PC-3 (cell line): ENCODE measurements around the gene PAX2. TPM values are rescaled to one million over a fixed set of nuclear protein-coding genes. Genes with fewer than 3 reads are reported as not detected.

Experiments used
- ATAC-seq: fragments of 200-7000 bp; cut with Tn5 transposase; 2 replicates; pipeline ENCODE4 v1.9.1; 2020; ENCODE audit warnings: mild to moderate bottlenecking, moderate library complexity
- BruUV-seq: library from RNA; stranded (reverse); fragments of 400-500 nt; replicated peaks from 2 replicates; lab custom pipeline; 2021; lab: Mats Ljungman, UMichigan
- CTCF ChIA-PET: fragments of 300-600 bp; sonication (Branson Sonifier 250); formaldehyde crosslinking; loops from one replicate; lab custom pipeline; 2022; ENCODE audit warnings: antibody characterized with exemption; lab: Charles Lee
- POLR2A ChIA-PET: fragments of 300-600 bp; sonication (Branson Sonifier 250); formaldehyde crosslinking; loops from one replicate; lab custom pipeline; 2022; ENCODE audit warnings: antibody characterized with exemption; ENCODE audit not compliant: unreplicated experiment; lab: Charles Lee
- DNase-seq: peaks from one replicate; pipeline ENCODE4 v3.0.0-alpha.2; 2015
- H2AFZ ChIP-seq: fragments of 300-600 bp; sonication (generic); 2 replicates; pipeline ENCODE4 v1.6.0; 2016; ENCODE audit warnings: antibody characterized with exemption, low read length
- H3F3A ChIP-seq: fragments of 300-600 bp; sonication (generic); one replicate; pipeline ENCODE4 v1.6.0; 2017; ENCODE audit warnings: antibody characterized with exemption, low read length, control low read depth, mild to moderate bottlenecking; ENCODE audit not compliant: unreplicated experiment
- H3K27ac ChIP-seq: fragments of 300-600 bp; sonication (generic); 2 replicates; pipeline ENCODE4 v1.5.1; 2016; ENCODE audit warnings: mild to moderate bottlenecking, low read length
- H3K27me3 ChIP-seq: fragments of 300-600 bp; sonication (generic); 2 replicates; pipeline ENCODE4 v1.6.1; 2016; ENCODE audit warnings: low read length, mixed read lengths
- H3K36me3 ChIP-seq: fragments of 300-600 bp; sonication (generic); 2 replicates; pipeline ENCODE4 v1.6.1; 2016; ENCODE audit warnings: low read depth, mixed run types, low read length, mixed read lengths
- H3K4me1 ChIP-seq: fragments of 300-600 bp; sonication (generic); 2 replicates; pipeline ENCODE4 v1.5.1; 2016; ENCODE audit warnings: low read length; ENCODE audit not compliant: insufficient read depth
- H3K4me2 ChIP-seq: fragments of 300-600 bp; sonication (generic); 2 replicates; pipeline ENCODE4 v1.6.0; 2016; ENCODE audit warnings: low read length
- H3K4me3 ChIP-seq: fragments of 300-600 bp; sonication (generic); 2 replicates; pipeline ENCODE4 v1.5.1; 2016; ENCODE audit warnings: mild to moderate bottlenecking, low read length, mixed read lengths
- H3K79me2 ChIP-seq: fragments of 300-600 bp; sonication (generic); 2 replicates; pipeline ENCODE4 v1.6.1; 2017; ENCODE audit warnings: low read length, mixed read lengths
- H3K9ac ChIP-seq: fragments of 300-600 bp; sonication (generic); 2 replicates; pipeline ENCODE4 v1.6.0; 2016; ENCODE audit warnings: mild to moderate bottlenecking, low read length
- H3K9me2 ChIP-seq: fragments of 300-600 bp; sonication (generic); replicated peaks from 2 replicates; pipeline ENCODE4 v1.6.1; 2016; ENCODE audit warnings: mixed run types, low read length, mixed read lengths
- H3K9me3 ChIP-seq: fragments of 300-600 bp; sonication (generic); 2 replicates; pipeline ENCODE4 v1.6.1; 2016; ENCODE audit warnings: low read length, mixed read lengths
- H4K20me1 ChIP-seq: fragments of 300-600 bp; sonication (generic); 2 replicates; pipeline ENCODE4 v1.6.1; 2016; ENCODE audit warnings: low read length, mixed read lengths
- CTCF ChIP-seq: fragments of 300-600 bp; sonication (generic); conservative IDR thresholded peaks from 2 replicates; pipeline ENCODE4 v1.5.1; 2017; ENCODE audit warnings: antibody characterized with exemption, low read depth, mild to moderate bottlenecking, low read length
- EZH2 ChIP-seq: fragments of 300-600 bp; sonication (generic); IDR thresholded peaks from one replicate; pipeline ENCODE4 v1.6.1; 2017; ENCODE audit warnings: antibody characterized with exemption, mild to moderate bottlenecking, low read length; ENCODE audit not compliant: unreplicated experiment
- EZH2phosphoT487 ChIP-seq: fragments of 300-600 bp; sonication (generic); IDR thresholded peaks from 2 replicates; pipeline ENCODE4 v1.6.1; 2018; ENCODE audit warnings: mild to moderate bottlenecking, antibody characterized with exemption, low read length, borderline replicate concordance
- intact Hi-C: fragments of 100-400 bp; cut with micrococcal nuclease; formaldehyde crosslinking; loops from 2 replicates; pipeline ENCODE4 v1.9.0; 2023
- total RNA-seq: library from RNA; depleted of rRNA; stranded (reverse); fragments of >200 nt; gene quantifications from 2 replicates; pipeline ENCODE4 v1.2.3, GENCODE V29; 2014

Gene PAX2
- total RNA-seq, 1 experiment from 2014 or later, result not detected

- Histone ChIP-seq H3K4me2 (no peak overlapping the region), H3K4me1 (peaks cover 8% of the 10 kb centered on the region), H4K20me1 (no peaks in the 10 kb centered on the region), H3K9ac (no peak overlapping the region), H3K27ac (no peak overlapping the region), H3K9me3 (no peaks in the 10 kb centered on the region), H3K79me2 (no peaks in the 10 kb centered on the region), H3F3A (no peaks in the 10 kb centered on the region), H3K9me2 (no peaks in the 10 kb centered on the region), H3K4me3 (no peak overlapping the region), H3K36me3 (no peaks in the 10 kb centered on the region), H3K27me3 (peaks cover 61% of the 10 kb centered on the region), H2AFZ (no peak overlapping the region)
- TF ChIP-seq CTCF, result no peak
- no peak for TF ChIP-seq EZH2
- TF ChIP-seq EZH2phosphoT487, result no peak
- ATAC-seq (no peak), DNase-seq (no peak)
- ChIA-PET CTCF (no interaction called here), POLR2A (no interaction called here)
- intact Hi-C loops, result no loop called here
- BruUV-seq, result no TSS peak
These were observed 79.5 kb downstream of the PAX2 start for GRCh38 chr10:100824886-100825285.

- H4K20me1 ChIP-seq, result no peaks in the 10 kb centered on the region
- H3K9me3 ChIP-seq, result no peaks in the 10 kb centered on the region
- H2AFZ ChIP-seq, result no peak overlapping the region
- no peak for ATAC-seq
- intact Hi-C loops, result no loop called here
- no peaks in the 10 kb centered on the region for H3K36me3 ChIP-seq
- H3K9ac ChIP-seq, result no peak overlapping the region
- no peak overlapping the region for H3K4me2 ChIP-seq
- TF ChIP-seq EZH2 (no peak), EZH2phosphoT487 (no peak), CTCF (no peak)
- no peaks in the 10 kb centered on the region for H3K9me2 ChIP-seq
- no peaks in the 10 kb centered on the region for H3K79me2 ChIP-seq
- POLR2A ChIA-PET, result no interaction called here
- no peak overlapping the region for H3K4me3 ChIP-seq
- H3K27ac ChIP-seq, result no peak overlapping the region
- H3K4me1 ChIP-seq, result peaks cover 8% of the 10 kb centered on the region
- CTCF ChIA-PET, result no interaction called here
- DNase-seq, result no peak
- no TSS peak for BruUV-seq
- peaks cover 58% of the 10 kb centered on the region for H3K27me3 ChIP-seq
- H3F3A ChIP-seq, result no peaks in the 10 kb centered on the region
These were observed 80.0 kb downstream of the PAX2 start for GRCh38 chr10:100825325-100825875.

- peaks cover 8% of the 10 kb centered on the region for H3K4me1 ChIP-seq
- H3K27ac ChIP-seq, result no peak overlapping the region
- no peak overlapping the region for H3K4me2 ChIP-seq
- no peaks in the 10 kb centered on the region for H3K9me2 ChIP-seq
- H2AFZ ChIP-seq, result no peak overlapping the region
- CTCF ChIA-PET, result no interaction called here
- BruUV-seq, result no TSS peak
- DNase-seq, result no peak
- H3K27me3 ChIP-seq, result peaks cover 52% of the 10 kb centered on the region
- no peaks in the 10 kb centered on the region for H3K9me3 ChIP-seq
- H3K4me3 ChIP-seq, result no peak overlapping the region
- no peaks in the 10 kb centered on the region for H3F3A ChIP-seq
- TF ChIP-seq EZH2 (no peak), CTCF (no peak), EZH2phosphoT487 (no peak)
- H3K36me3 ChIP-seq, result no peaks in the 10 kb centered on the region
- H3K79me2 ChIP-seq, result no peaks in the 10 kb centered on the region
- H4K20me1 ChIP-seq, result no peaks in the 10 kb centered on the region
- no peak overlapping the region for H3K9ac ChIP-seq
- POLR2A ChIA-PET, result no interaction called here
- intact Hi-C loops, result no loop called here
- no peak for ATAC-seq
These were observed 80.8 kb downstream of the PAX2 start for GRCh38 chr10:100826031-100826651.
